Lower leg skin (tissue), 4 donors: Measurements from ENCODE around the gene ZBTB12. TPM values are rescaled to one million over a fixed set of nuclear protein-coding genes. Genes with fewer than 3 reads are reported as not detected.
"Not testable (repeated sequence)": the region's sequence is repeated elsewhere in the genome, so short reads cannot be mapped to it uniquely, and the experiment has no call there.

Experiments
- DNase-seq, 2 donors: peaks; one replicate each; pipeline ENCODE4 v3.0.0-alpha.2; 2019; ENCODE audit warnings: low spot score in 2 of 2
- H3K4me3 ChIP-seq: fragments of 200-600 bp; sonication (generic); 2 replicates; pipeline ENCODE4 v1.5.1; 2017; ENCODE audit warnings: mild to moderate bottlenecking, low read depth; ENCODE audit not compliant: poor library complexity, severe bottlenecking
- CTCF ChIP-seq, 3 donors: fragments of 450-650 bp; IDR thresholded peaks; one replicate each; pipeline ENCODE4 v1.5.1; 2016; ENCODE audit warnings: antibody characterized with exemption in 3 of 3, mild to moderate bottlenecking in 3 of 3, moderate library complexity in 2 of 3
- POLR2A ChIP-seq, 2 donors: fragments of 450-650 bp; IDR thresholded peaks; one replicate each; pipeline ENCODE4 v1.6.1; 2016 to 2017; ENCODE audit warnings: antibody characterized with exemption in 2 of 2, mild to moderate bottlenecking in 1 of 2, moderate library complexity in 1 of 2
- WGBS, 2 donors: methylation state at CpG; one replicate each; pipeline ENCODE4 v1.1.5; 2018; 5-methylcytosine and 5-hydroxymethylcytosine counted together
- intact Hi-C: fragments of 100-400 bp; cut with DNase I; formaldehyde crosslinking; loops from one replicate; pipeline ENCODE4 v1.15.0; 2023; ENCODE audit warnings: low total_unique reads
- total RNA-seq, 4 donors: library from RNA; depleted of rRNA; stranded (reverse); fragments of >200 nt; gene quantifications; one replicate each; pipeline ENCODE4 v1.1.0, GENCODE V29; 2016

The ZBTB12 gene
- total RNA-seq, 4 donors from 2014 or later, result 0.25 to 1.6 (median 0.77) TPM

- TF ChIP-seq CTCF (IDR thresholded peaks at IDR 0.05) (no peak), POLR2A (IDR thresholded peaks at IDR 0.05) (no peak)
- 90 to 94% methylated on average over 5 to 11 of the region's 11 CpGs for WGBS, 2 donors
- no peak for DNase-seq
- H3K4me3 ChIP-seq, result no peak overlapping the region
- intact Hi-C loops, result no loop called here
These were observed 42.0 kb downstream of the ZBTB12 start for GRCh38 chr6:31859923-31860322.

- WGBS, 2 donors, result 88 to 90% methylated on average over 8 of the region's 8 CpGs
- no peak for DNase-seq
- H3K4me3 ChIP-seq, result no peak overlapping the region
- no peak for TF ChIP-seq POLR2A (IDR thresholded peaks at IDR 0.05)
- TF ChIP-seq CTCF (IDR thresholded peaks at IDR 0.05), result no peak
- intact Hi-C loops, result no loop called here
These were observed 43.2 kb downstream of the ZBTB12 start for GRCh38 chr6:31858707-31859106.

GRCh38 chr6:31857774-31858173 is 44.1 kb downstream of the ZBTB12 start:
- intact Hi-C loops, DNase-seq, H3K4me3 ChIP-seq: not testable (repeated sequence)
- WGBS, 2 donors, result 90 to 92% methylated on average over 8 of the region's 8 CpGs

- 88 to 90% methylated on average over 16 to 29 of the region's 35 CpGs for WGBS, 2 donors
- H3K4me3 ChIP-seq, intact Hi-C loops, DNase-seq: not testable (repeated sequence)
These were observed 49.7 kb downstream of the ZBTB12 start for GRCh38 chr6:31851980-31852718.

GRCh38 chr6:31851485-31851832 is 50.4 kb downstream of the ZBTB12 start:
- intact Hi-C loops, result no loop called here
- DNase-seq, result no peak
- 71 to 75% methylated on average over 2 of the region's 2 CpGs for WGBS, 2 donors

GRCh38 chr6:31850765-31851484 is 51.0 kb downstream of the ZBTB12 start:
- 92 to 96% methylated on average over 2 of the region's 2 CpGs for WGBS, 2 donors
- TF ChIP-seq POLR2A (IDR thresholded peaks at IDR 0.05), result no peak
- no peak for TF ChIP-seq CTCF (IDR thresholded peaks at IDR 0.05)
- intact Hi-C loops, result no loop called here
- no peak overlapping the region for H3K4me3 ChIP-seq
- DNase-seq, result no peak

More at GRCh38 chr6:31851485-31851832, 50.4 kb downstream of the ZBTB12 start:
- no peak overlapping the region for H3K4me3 ChIP-seq
- TF ChIP-seq POLR2A (IDR thresholded peaks at IDR 0.05), result no peak
- no peak for TF ChIP-seq CTCF (IDR thresholded peaks at IDR 0.05)

Other genes with a start within 250 kb of the ZBTB12 start
- 100 to 1,000 TPM; 255 to 338 (median 287) TPM for gene BAG6, start 249.4 kb downstream of the ZBTB12 start, total RNA-seq
- 1 to 10 TPM; 1.7 to 7.2 (median 2.5) TPM for gene APOM, start 246.2 kb downstream of the ZBTB12 start, total RNA-seq
- gene C6orf47, start 241.3 kb downstream of the ZBTB12 start, total RNA-seq, result 10 to 100 TPM; 35.8 to 39.9 (median 37.2) TPM
- gene GPANK1, start 237.1 kb downstream of the ZBTB12 start, total RNA-seq, result 10 to 100 TPM; 22.3 to 32.5 (median 24.3) TPM
- 100 to 1,000 TPM; 328 to 447 (median 416) TPM for gene CSNK2B, start 236.0 kb downstream of the ZBTB12 start, total RNA-seq
- 10 to 100 TPM in 1 of 4 donors, 1 to 10 TPM in 3; 4.2 to 21.3 (median 7.1) TPM for gene LY6G5B, start 232.1 kb downstream of the ZBTB12 start, total RNA-seq
- gene LY6G5C, start 221.0 kb downstream of the ZBTB12 start, total RNA-seq, result 1 to 10 TPM in 1 of 4 donors, not detected in 3; 1.6 TPM
- gene ABHD16A, start 198.8 kb downstream of the ZBTB12 start, total RNA-seq, result 10 to 100 TPM; 49.9 to 61.8 (median 52.0) TPM
- gene LY6G6F, start 195.2 kb downstream of the ZBTB12 start, total RNA-seq, result not detected
- gene LY6G6D, start 186.7 kb downstream of the ZBTB12 start, total RNA-seq, result 1 to 10 TPM in 1 of 4 donors, not detected in 3; 9.5 TPM
- 100 to 1,000 TPM; 189 to 513 (median 237) TPM for gene LY6G6C, start 180.3 kb downstream of the ZBTB12 start, total RNA-seq
- 10 to 100 TPM in 1 of 4 donors, 1 to 10 TPM in 3; 6.0 to 10.5 (median 7.9) TPM for gene MPIG6B, start 178.7 kb downstream of the ZBTB12 start, total RNA-seq
- gene DDAH2, start 172.8 kb downstream of the ZBTB12 start, total RNA-seq, result 100 to 1,000 TPM in 3 of 4 donors, 10 to 100 TPM in 1; 65.7 to 124 (median 106) TPM
- 100 to 1,000 TPM; 293 to 430 (median 393) TPM for gene CLIC1, start 165.6 kb downstream of the ZBTB12 start, total RNA-seq
- 10 to 100 TPM in 3 of 4 donors, 1 to 10 TPM in 1; 7.8 to 13.8 (median 11.4) TPM for gene MSH5, start 162.1 kb downstream of the ZBTB12 start, total RNA-seq
- 10 to 100 TPM; 25.3 to 80.6 (median 55.3) TPM for gene SAPCD1, start 139.4 kb downstream of the ZBTB12 start, total RNA-seq
- gene VWA7, start 124.8 kb downstream of the ZBTB12 start, total RNA-seq, result 1 to 10 TPM in 3 of 4 donors, under 1 TPM in 1; 0.49 to 4.8 (median 1.4) TPM
- 10 to 100 TPM; 39.2 to 53.9 (median 46.9) TPM for gene VARS1, start 106.3 kb downstream of the ZBTB12 start, total RNA-seq
- 10 to 100 TPM; 24.7 to 34.5 (median 28.7) TPM for gene LSM2, start 95.1 kb downstream of the ZBTB12 start, total RNA-seq
- gene HSPA1L, start 86.8 kb downstream of the ZBTB12 start, total RNA-seq, result 1 to 10 TPM; 1.3 to 2.3 (median 1.8) TPM
- 100 to 1,000 TPM; 237 to 342 (median 321) TPM for gene HSPA1A, start 86.5 kb downstream of the ZBTB12 start, total RNA-seq
- 100 to 1,000 TPM; 378 to 549 (median 420) TPM for gene HSPA1B, start 74.3 kb downstream of the ZBTB12 start, total RNA-seq
- 10 to 100 TPM; 29.1 to 47.6 (median 39.6) TPM for gene NEU1, start 39.3 kb downstream of the ZBTB12 start, total RNA-seq
- 1 to 10 TPM; 1.6 to 5.2 (median 3.2) TPM for gene SLC44A4, start 23.1 kb downstream of the ZBTB12 start, total RNA-seq
- gene EHMT2, start 4.4 kb downstream of the ZBTB12 start, total RNA-seq, result 10 to 100 TPM; 25.5 to 39.3 (median 33.6) TPM
- gene C2, start 25.6 kb upstream of the ZBTB12 start, total RNA-seq, result 1 to 10 TPM; 4.9 to 7.7 (median 6.7) TPM
- gene CFB, start 44.0 kb upstream of the ZBTB12 start, total RNA-seq, result 10 to 100 TPM in 1 of 4 donors, 1 to 10 TPM in 3; 1.4 to 13.1 (median 4.5) TPM
- gene NELFE, start 56.9 kb upstream of the ZBTB12 start, total RNA-seq, result 10 to 100 TPM; 53.2 to 88.2 (median 83.4) TPM
- gene SKIC2, start 57.1 kb upstream of the ZBTB12 start, total RNA-seq, result 10 to 100 TPM; 23.3 to 57.8 (median 32.3) TPM
- gene DXO, start 70.1 kb upstream of the ZBTB12 start, total RNA-seq, result 10 to 100 TPM; 14.6 to 19.9 (median 16.4) TPM
- 10 to 100 TPM in 1 of 4 donors, 1 to 10 TPM in 3; 5.6 to 10.4 (median 7.4) TPM for gene C4A, start 80.0 kb upstream of the ZBTB12 start, total RNA-seq
- gene C4B, start 112.7 kb upstream of the ZBTB12 start, total RNA-seq, result 10 to 100 TPM in 1 of 4 donors, 1 to 10 TPM in 3; 4.5 to 12.1 (median 6.3) TPM
- gene CYP21A2, start 136.3 kb upstream of the ZBTB12 start, total RNA-seq, result 1 to 10 TPM in 1 of 4 donors, under 1 TPM in 2, not detected in 1; 0.27 to 3.9 (median 0.88) TPM
- 100 to 1,000 TPM in 1 of 4 donors, 10 to 100 TPM in 3; 24.9 to 155 (median 46.3) TPM for gene TNXB, start 207.3 kb upstream of the ZBTB12 start, total RNA-seq
- 100 to 1,000 TPM in 1 of 4 donors, 10 to 100 TPM in 3; 46.8 to 102 (median 54.1) TPM for gene ATF6B, start 226.2 kb upstream of the ZBTB12 start, total RNA-seq
- gene FKBPL, start 228.2 kb upstream of the ZBTB12 start, total RNA-seq, result 10 to 100 TPM in 1 of 4 donors, 1 to 10 TPM in 3; 5.8 to 12.5 (median 8.0) TPM
- 1 to 10 TPM in 2 of 4 donors, under 1 TPM in 2; 0.56 to 2.6 (median 0.94) TPM for gene PRRT1, start 249.9 kb upstream of the ZBTB12 start, total RNA-seq